Panc1 (cell line): ENCODE results near the gene PHF20. TPM values are rescaled to one million over a fixed set of nuclear protein-coding genes. Genes with fewer than 3 reads are reported as not detected.

Experiments
- ATAC-seq: fragments of 200-7000 bp; cut with Tn5 transposase; 2 replicates; pipeline ENCODE4 v1.9.1; 2020; ENCODE audit warnings: mild to moderate bottlenecking, moderate library complexity
- BruUV-seq: library from RNA; stranded (reverse); fragments of 400-500 nt; replicated peaks from 2 replicates; lab custom pipeline; 2021; lab: Mats Ljungman, UMichigan
- CTCF ChIA-PET: fragments of 300-600 bp; sonication (Branson Sonifier 250); formaldehyde crosslinking; loops from one replicate; lab custom pipeline; 2022; ENCODE audit warnings: antibody characterized with exemption; lab: Charles Lee
- POLR2A ChIA-PET: fragments of 300-600 bp; sonication (Branson Sonifier 250); formaldehyde crosslinking; loops from one replicate; lab custom pipeline; 2022; ENCODE audit warnings: antibody characterized with exemption; lab: Charles Lee
- DNase-seq: peaks from one replicate; pipeline ENCODE4 v3.0.0-alpha.2; 2010; ENCODE audit warnings: low read depth, low spot score
- H3K27ac ChIP-seq: 2 replicates; pipeline ENCODE4 v1.5.1; 2011; ENCODE audit warnings: mild to moderate bottlenecking, low read length, inconsistent platforms
- H3K27me3 ChIP-seq: fragments of 200-500 bp; sonication (Bioruptor generic); 2 replicates; pipeline ENCODE4 v1.6.0; 2014; ENCODE audit warnings: low read length, inconsistent platforms; ENCODE audit not compliant: control insufficient read depth, insufficient read depth
- H3K36me3 ChIP-seq: fragments of 200-500 bp; sonication (Bioruptor generic); 2 replicates; pipeline ENCODE4 v1.5.1; 2014; ENCODE audit warnings: inconsistent platforms, mild to moderate bottlenecking, low read length, moderate library complexity; ENCODE audit not compliant: control insufficient read depth, insufficient read depth
- H3K4me1 ChIP-seq: 2 replicates; pipeline ENCODE4 v1.5.1; 2011; ENCODE audit warnings: inconsistent platforms, mild to moderate bottlenecking, low read length, moderate library complexity; ENCODE audit not compliant: control insufficient read depth, insufficient read depth
- H3K4me3 ChIP-seq, 2 experiments: 2 replicates each; pipeline ENCODE4 v1.5.1; 2011 to 2012; ENCODE audit warnings: low read depth in 2 of 2, low read length in 2 of 2, mild to moderate bottlenecking in 2 of 2, inconsistent platforms in 1 of 2, moderate library complexity in 1 of 2
- H3K9me3 ChIP-seq: fragments of 200-500 bp; sonication (Bioruptor generic); 2 replicates; pipeline ENCODE4 v1.5.1; 2014; ENCODE audit warnings: low read depth, mild to moderate bottlenecking, inconsistent platforms, low read length, moderate library complexity; ENCODE audit not compliant: control insufficient read depth, insufficient read depth
- POLR2AphosphoS5 ChIP-seq: IDR thresholded peaks from 2 replicates; pipeline ENCODE4 v1.6.1; 2012; ENCODE audit warnings: mild to moderate bottlenecking, low read depth, low read length, moderate library complexity
- SIN3A ChIP-seq: IDR thresholded peaks from 2 replicates; pipeline ENCODE4 v1.6.1; 2012; ENCODE audit warnings: low read depth, mild to moderate bottlenecking, low read length, moderate library complexity, borderline replicate concordance; ENCODE audit not compliant: insufficient read depth
- TCF7L2 ChIP-seq: IDR thresholded peaks from 2 replicates; pipeline ENCODE4 v1.6.1; 2011; ENCODE audit warnings: mild to moderate bottlenecking, low read depth, low read length, inconsistent platforms
- in situ Hi-C: cut with HindIII; loops from 2 replicates; pipeline ENCODE4 v1.10.0; 2016; ENCODE audit warnings: low sequenced_read_pairs, low pct_unique_long_range_greater_than_20kb
- intact Hi-C: fragments of 100-400 bp; cut with micrococcal nuclease; formaldehyde crosslinking; loops from one replicate; pipeline ENCODE4 v1.10.0; 2022; ENCODE audit not compliant: unreplicated experiment
- total RNA-seq: library from RNA; stranded (reverse); gene quantifications from one replicate; pipeline ENCODE4 v1.2.1, GENCODE V29; 2021; ENCODE audit not compliant: unreplicated experiment
- TF ChIP-seq, protein P1 (sequence below), 2 experiments: IDR thresholded peaks; 2 replicates each; pipeline ENCODE4 v1.6.1; 2011 to 2012; ENCODE audit warnings: low read depth in 2 of 2, control low read depth in 1 of 2, low read length in 1 of 2, mild to moderate bottlenecking in 1 of 2, moderate library complexity in 1 of 2; ENCODE audit not compliant: insufficient read depth in 1 of 2
- TF ChIP-seq, protein P2 (sequence below): fragments of 450-650 bp; IDR thresholded peaks from 2 replicates; pipeline ENCODE4 v1.5.1; 2017; ENCODE audit warnings: mild to moderate bottlenecking

Gene PHF20
- total RNA-seq, 1 experiment from 2014 or later, result 51.5 TPM

DNA sequence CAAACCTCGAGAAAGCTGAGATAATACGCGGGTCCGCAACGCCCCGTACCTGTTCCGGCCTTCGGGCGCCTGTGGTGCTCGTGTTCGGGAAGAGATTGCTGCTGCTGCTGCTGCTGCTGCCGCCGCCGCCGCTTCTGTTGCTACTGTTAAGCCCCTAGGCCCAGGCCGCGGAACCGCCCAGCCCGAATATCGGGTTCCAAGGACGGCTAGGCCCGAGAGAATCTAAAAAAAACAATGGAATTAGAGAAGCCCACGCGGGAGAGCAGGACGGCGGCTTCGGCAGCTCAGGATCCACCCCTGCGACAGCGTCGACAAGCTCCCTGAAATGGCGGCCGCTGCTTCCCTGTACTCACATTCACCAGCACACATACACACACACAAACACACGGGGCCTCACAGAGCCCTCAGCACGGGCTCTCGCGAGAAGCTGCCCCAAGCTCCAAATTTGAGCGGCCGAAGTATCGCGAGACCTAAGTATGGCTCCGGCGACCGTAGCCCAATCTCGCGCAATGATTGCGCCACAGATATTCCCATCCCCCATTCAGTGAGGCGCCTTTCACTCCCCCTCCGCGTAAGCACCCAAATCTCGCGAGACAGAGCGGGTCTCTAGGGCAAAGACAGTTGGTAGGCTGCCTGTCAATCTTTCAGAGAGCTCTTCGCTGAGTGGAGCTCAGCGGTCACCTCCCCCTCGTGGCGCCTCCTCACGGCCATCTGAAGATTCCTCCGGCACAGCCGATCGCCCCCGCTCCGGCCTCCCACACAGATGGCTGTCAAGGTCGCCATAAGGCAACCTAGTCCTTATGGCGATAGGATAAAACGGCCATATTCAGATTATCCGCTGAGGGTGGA, 29.7 kb upstream of the PHF20 start, which contains the start of gene RBM39:
Gene RBM39 (minus strand): TSS at position 369 of the 849 bp plus-strand sequence. CDS start 1,386 bp downstream, outside the sequence.
- peaks cover 21% of the 10 kb centered on the region for H3K4me1 ChIP-seq
- TF ChIP-seq, protein P1, sequence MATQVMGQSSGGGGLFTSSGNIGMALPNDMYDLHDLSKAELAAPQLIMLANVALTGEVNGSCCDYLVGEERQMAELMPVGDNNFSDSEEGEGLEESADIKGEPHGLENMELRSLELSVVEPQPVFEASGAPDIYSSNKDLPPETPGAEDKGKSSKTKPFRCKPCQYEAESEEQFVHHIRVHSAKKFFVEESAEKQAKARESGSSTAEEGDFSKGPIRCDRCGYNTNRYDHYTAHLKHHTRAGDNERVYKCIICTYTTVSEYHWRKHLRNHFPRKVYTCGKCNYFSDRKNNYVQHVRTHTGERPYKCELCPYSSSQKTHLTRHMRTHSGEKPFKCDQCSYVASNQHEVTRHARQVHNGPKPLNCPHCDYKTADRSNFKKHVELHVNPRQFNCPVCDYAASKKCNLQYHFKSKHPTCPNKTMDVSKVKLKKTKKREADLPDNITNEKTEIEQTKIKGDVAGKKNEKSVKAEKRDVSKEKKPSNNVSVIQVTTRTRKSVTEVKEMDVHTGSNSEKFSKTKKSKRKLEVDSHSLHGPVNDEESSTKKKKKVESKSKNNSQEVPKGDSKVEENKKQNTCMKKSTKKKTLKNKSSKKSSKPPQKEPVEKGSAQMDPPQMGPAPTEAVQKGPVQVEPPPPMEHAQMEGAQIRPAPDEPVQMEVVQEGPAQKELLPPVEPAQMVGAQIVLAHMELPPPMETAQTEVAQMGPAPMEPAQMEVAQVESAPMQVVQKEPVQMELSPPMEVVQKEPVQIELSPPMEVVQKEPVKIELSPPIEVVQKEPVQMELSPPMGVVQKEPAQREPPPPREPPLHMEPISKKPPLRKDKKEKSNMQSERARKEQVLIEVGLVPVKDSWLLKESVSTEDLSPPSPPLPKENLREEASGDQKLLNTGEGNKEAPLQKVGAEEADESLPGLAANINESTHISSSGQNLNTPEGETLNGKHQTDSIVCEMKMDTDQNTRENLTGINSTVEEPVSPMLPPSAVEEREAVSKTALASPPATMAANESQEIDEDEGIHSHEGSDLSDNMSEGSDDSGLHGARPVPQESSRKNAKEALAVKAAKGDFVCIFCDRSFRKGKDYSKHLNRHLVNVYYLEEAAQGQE (IDR thresholded peaks at IDR 0.05; ENCODE audit: insufficient read depth in 1 of 2, low read depth in 2 of 2, low read length in 1 of 2), result no peak; a peak in 1 of 4 replicates
- TF ChIP-seq POLR2AphosphoS5 (peak; percentile 92), SIN3A (peak; percentile 97), TCF7L2 (peak; percentile 86)
- TF ChIP-seq, protein P2, sequence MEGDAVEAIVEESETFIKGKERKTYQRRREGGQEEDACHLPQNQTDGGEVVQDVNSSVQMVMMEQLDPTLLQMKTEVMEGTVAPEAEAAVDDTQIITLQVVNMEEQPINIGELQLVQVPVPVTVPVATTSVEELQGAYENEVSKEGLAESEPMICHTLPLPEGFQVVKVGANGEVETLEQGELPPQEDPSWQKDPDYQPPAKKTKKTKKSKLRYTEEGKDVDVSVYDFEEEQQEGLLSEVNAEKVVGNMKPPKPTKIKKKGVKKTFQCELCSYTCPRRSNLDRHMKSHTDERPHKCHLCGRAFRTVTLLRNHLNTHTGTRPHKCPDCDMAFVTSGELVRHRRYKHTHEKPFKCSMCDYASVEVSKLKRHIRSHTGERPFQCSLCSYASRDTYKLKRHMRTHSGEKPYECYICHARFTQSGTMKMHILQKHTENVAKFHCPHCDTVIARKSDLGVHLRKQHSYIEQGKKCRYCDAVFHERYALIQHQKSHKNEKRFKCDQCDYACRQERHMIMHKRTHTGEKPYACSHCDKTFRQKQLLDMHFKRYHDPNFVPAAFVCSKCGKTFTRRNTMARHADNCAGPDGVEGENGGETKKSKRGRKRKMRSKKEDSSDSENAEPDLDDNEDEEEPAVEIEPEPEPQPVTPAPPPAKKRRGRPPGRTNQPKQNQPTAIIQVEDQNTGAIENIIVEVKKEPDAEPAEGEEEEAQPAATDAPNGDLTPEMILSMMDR, result no peak
- no peaks in the 10 kb centered on the region for H3K27me3 ChIP-seq
- no peaks in the 10 kb centered on the region for H3K9me3 ChIP-seq
- peak within 1 kb of the TSS; percentile 90 to 91 for H3K4me3 ChIP-seq
- CTCF ChIA-PET, result interaction anchor here (0.5 to 1.4 kb wide), 3 partner anchors 63 to 142 kb away, joined by 3 to 11 read pairs (median 3); no protein-coding TSS in a partner anchor
- peaks cover 36% of the 10 kb centered on the region for H3K36me3 ChIP-seq
- in situ Hi-C loops, result no loop called here
- POLR2A ChIA-PET, result interaction anchor here (0.5 to 1.8 kb wide), 12 partner anchors 9 to 212 kb away, joined by 3 to 34 read pairs (median 4); partner anchors contain the start of genes PHF20 and SCAND1
- DNase-seq, result peak; percentile 100
- peak within 1 kb of the TSS; percentile 100 for H3K27ac ChIP-seq
- intact Hi-C loops, result loop anchor here (5.0 kb wide), 1 partner anchor 140 kb away; no protein-coding TSS in a partner anchor
- peak; percentile 95 for ATAC-seq
- BruUV-seq, result no TSS peak

DNA sequence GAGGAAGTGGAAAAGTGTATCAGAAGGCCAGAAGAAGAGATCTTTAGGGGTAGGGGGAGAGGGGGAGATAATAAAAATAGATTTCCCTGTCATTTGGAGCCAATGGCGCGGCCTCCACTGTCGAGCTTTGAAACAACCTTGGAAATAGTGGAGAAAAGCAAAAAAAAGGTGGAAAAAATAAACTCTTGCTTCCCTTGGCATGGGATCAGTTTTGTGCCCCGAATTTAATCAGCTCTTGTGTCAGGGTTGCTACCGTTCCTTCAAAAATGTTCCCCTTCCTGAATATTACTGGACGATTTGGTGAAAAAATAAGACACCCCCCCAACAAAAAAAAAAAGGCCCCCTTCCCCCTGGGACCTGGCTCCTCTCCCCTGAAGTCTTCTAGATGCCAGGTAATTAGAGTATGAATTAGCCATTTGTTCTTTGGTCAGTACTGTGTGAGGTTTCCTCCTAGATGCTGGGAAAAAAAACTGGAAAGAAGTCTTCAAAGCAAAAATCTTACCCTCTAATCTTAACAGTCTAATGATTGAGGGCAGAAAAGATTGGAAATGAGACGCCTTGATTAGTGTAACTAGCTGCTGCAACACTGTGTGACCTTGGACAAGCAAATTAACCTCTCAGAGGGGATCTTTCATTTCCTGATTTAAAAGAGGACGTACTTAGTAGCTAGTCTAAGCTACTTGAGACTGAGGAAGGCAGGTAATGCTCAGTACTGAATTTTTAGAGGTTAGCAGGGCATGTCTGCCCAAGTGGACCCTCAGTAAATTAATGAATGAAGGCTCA, 28.9 kb upstream of the PHF20 start:
- POLR2A ChIA-PET, result interaction anchor here (0.5 to 1.8 kb wide), 11 partner anchors 10 to 212 kb away, joined by 3 to 34 read pairs (median 4); partner anchors contain the start of genes NFS1, PHF20, ROMO1 and SCAND1
- in situ Hi-C loops (no loop called here), intact Hi-C loops (loop anchor here (5.0 kb wide), 1 partner anchor 139 kb away; no protein-coding TSS in a partner anchor)
- DNase-seq (no peak), ATAC-seq (no peak)
- Histone ChIP-seq H3K27ac (peak overlapping the region; percentile 100), H3K27me3 (no peaks in the 10 kb centered on the region), H3K9me3 (no peaks in the 10 kb centered on the region), H3K36me3 (peaks cover 34% of the 10 kb centered on the region), H3K4me3 (peak overlapping the region; percentile 90 to 91), H3K4me1 (peaks cover 21% of the 10 kb centered on the region)
- CTCF ChIA-PET, result interaction anchor here (0.5 to 1.4 kb wide), 2 partner anchors 64 to 141 kb away, joined by 3 read pairs; no protein-coding TSS in a partner anchor
- TF ChIP-seq SIN3A (no peak), POLR2AphosphoS5 (no peak; the same call in 1 of the 2 replicates), TCF7L2 (no peak)
- TF ChIP-seq, protein P2, result no peak
- TF ChIP-seq, protein P1 (IDR thresholded peaks at IDR 0.05; ENCODE audit: insufficient read depth in 1 of 2, low read depth in 2 of 2, low read length in 1 of 2), result no peak
- TSS peak; percentile 99 for BruUV-seq
